Lower leg skin (tissue), 3 donors: Measurements from ENCODE around the gene ANKS4B.

Experiments used
- POLR2A ChIP-seq, 2 donors: fragments of 450-650 bp; IDR thresholded peaks; one replicate each; pipeline ENCODE4 v1.6.1; 2016 to 2017; ENCODE audit warnings: antibody characterized with exemption in 2 of 2, mild to moderate bottlenecking in 1 of 2, moderate library complexity in 1 of 2
- TF ChIP-seq, protein P1 (sequence below), 3 donors: fragments of 450-650 bp; IDR thresholded peaks; one replicate each; pipeline ENCODE4 v1.5.1; 2016; ENCODE audit warnings: antibody characterized with exemption in 3 of 3, mild to moderate bottlenecking in 3 of 3, moderate library complexity in 2 of 3

DNA sequence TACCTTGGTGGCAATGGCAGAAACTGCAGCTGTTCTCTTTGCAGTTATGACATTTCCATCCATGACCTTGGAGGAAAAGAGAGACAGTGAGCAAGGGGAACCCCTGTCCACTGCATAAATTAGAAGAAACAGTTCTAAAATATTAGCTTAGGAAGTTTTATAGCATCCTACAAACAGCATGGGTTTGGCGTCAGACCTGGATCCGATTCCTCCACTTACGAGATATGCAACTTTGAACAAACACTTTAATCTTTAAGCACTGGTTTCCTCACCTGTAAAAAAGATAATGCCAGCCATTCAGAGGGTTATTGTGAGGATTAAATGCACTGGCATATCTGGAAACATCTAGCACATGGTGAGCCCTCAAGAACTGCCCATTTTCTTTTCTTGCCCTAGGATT lies 42.0 kb downstream of the ANKS4B start:
- TF ChIP-seq, protein P1, sequence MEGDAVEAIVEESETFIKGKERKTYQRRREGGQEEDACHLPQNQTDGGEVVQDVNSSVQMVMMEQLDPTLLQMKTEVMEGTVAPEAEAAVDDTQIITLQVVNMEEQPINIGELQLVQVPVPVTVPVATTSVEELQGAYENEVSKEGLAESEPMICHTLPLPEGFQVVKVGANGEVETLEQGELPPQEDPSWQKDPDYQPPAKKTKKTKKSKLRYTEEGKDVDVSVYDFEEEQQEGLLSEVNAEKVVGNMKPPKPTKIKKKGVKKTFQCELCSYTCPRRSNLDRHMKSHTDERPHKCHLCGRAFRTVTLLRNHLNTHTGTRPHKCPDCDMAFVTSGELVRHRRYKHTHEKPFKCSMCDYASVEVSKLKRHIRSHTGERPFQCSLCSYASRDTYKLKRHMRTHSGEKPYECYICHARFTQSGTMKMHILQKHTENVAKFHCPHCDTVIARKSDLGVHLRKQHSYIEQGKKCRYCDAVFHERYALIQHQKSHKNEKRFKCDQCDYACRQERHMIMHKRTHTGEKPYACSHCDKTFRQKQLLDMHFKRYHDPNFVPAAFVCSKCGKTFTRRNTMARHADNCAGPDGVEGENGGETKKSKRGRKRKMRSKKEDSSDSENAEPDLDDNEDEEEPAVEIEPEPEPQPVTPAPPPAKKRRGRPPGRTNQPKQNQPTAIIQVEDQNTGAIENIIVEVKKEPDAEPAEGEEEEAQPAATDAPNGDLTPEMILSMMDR (IDR thresholded peaks at IDR 0.05): no peak
- TF ChIP-seq POLR2A (IDR thresholded peaks at IDR 0.05): no peak
